Kidney (tissue), 14 donors: ENCODE measurements around the gene CETP. TPM values are rescaled to one million over a fixed set of nuclear protein-coding genes. Genes with fewer than 3 reads are reported as not detected.

ENCODE experiments used
- DNase-seq, 5 donors: peaks; one replicate each; pipeline ENCODE4 v3.0.0-alpha.2; 2013 to 2020
- FAIRE-seq: peaks from 2 replicates; lab custom pipeline; 2012; peaks lifted over from hg19 to GRCh38; lab: Jason Lieb, UNC
- H3K27ac ChIP-seq, 2 donors: one replicate each; pipeline ENCODE4 v1.7.0; 2013; ENCODE audit warnings: low read depth in 2 of 2, low read length in 2 of 2, inconsistent platforms in 1 of 2
- H3K27me3 ChIP-seq: one replicate; pipeline ENCODE4 v1.7.1; 2013; ENCODE audit warnings: low read length, inconsistent platforms; ENCODE audit not compliant: control insufficient read depth, insufficient read depth
- H3K36me3 ChIP-seq, 3 donors: one replicate each; pipeline versions ENCODE4 v1.7.0 to v1.7.1; 2013; ENCODE audit warnings: low read length in 3 of 3, control low read depth in 1 of 3, inconsistent platforms in 1 of 3; ENCODE audit not compliant: insufficient read depth in 3 of 3, control insufficient read depth in 2 of 3
- H3K4me1 ChIP-seq, 3 donors: one replicate each; pipeline versions ENCODE4 v1.7.0 to v1.7.1; 2013; ENCODE audit warnings: low read length in 3 of 3, inconsistent platforms in 1 of 3, low read depth in 1 of 3; ENCODE audit not compliant: control insufficient read depth in 2 of 3, insufficient read depth in 2 of 3
- H3K4me3 ChIP-seq, 3 donors: one replicate each; pipeline versions ENCODE4 v1.7.0 to v1.8.1; 2013; ENCODE audit warnings: low read length in 3 of 3, control low read depth in 1 of 3, inconsistent platforms in 1 of 3
- H3K9ac ChIP-seq, 3 donors: one replicate each; pipeline versions ENCODE4 v1.7.0 to v1.7.1; 2013; ENCODE audit warnings: low read length in 3 of 3, control low read depth in 1 of 3, inconsistent platforms in 1 of 3
- H3K9me3 ChIP-seq, 3 donors: one replicate each; pipeline versions ENCODE4 v1.7.0 to v1.7.1; 2013; ENCODE audit warnings: low read length in 3 of 3, control low read depth in 1 of 3, inconsistent platforms in 1 of 3; ENCODE audit not compliant: control insufficient read depth in 2 of 3, insufficient read depth in 1 of 3
- intact Hi-C: fragments of 100-400 bp; cut with DNase I; formaldehyde crosslinking; loops from one replicate; pipeline ENCODE4 v1.11.1; 2022
- polyA plus RNA-seq: library from polyadenylated mRNA; stranded (reverse); fragments of 350-450 nt; fragmentation: Illumina TruSeq; extraction: RNeasy Lipid Tissue Mini Kit (QIAGEN cat#74804); gene quantifications from one replicate; pipeline ENCODE4 v1.2.3, GENCODE V29; 2014; ENCODE audit warnings: low read depth, low replicate concordance; ENCODE audit not compliant: insufficient read depth
- total RNA-seq: library from RNA; stranded (reverse); fragmentation: NEBNext Ultra II Directional; extraction: Animal tissue kit (Norgen Biotek cat#: 25700); gene quantifications from one replicate; pipeline ENCODE4 v1.2.1, GENCODE V29; 2021
- TF ChIP-seq, protein P1 (sequence below): IDR thresholded peaks from 3 replicates; pipeline ENCODE4 v1.5.1; 2012; ENCODE audit warnings: mild to moderate bottlenecking, moderate library complexity, borderline replicate concordance; ENCODE audit not compliant: insufficient read depth; ENCODE audit errors: extremely low read depth
- donor health status: control.
- donor health status: control.
- donor health status: control.
- donor health status: control.
- donor health status: control.
- donor health status: DM: yes; HTN: yes; CAD: no.
- donor health status: Normal renal cell carcinoma (clear cell type).

The CETP gene
- total and polyA plus RNA-seq, 2 donors from 2014 or later: 1.3 to 2.1 TPM

DNA sequence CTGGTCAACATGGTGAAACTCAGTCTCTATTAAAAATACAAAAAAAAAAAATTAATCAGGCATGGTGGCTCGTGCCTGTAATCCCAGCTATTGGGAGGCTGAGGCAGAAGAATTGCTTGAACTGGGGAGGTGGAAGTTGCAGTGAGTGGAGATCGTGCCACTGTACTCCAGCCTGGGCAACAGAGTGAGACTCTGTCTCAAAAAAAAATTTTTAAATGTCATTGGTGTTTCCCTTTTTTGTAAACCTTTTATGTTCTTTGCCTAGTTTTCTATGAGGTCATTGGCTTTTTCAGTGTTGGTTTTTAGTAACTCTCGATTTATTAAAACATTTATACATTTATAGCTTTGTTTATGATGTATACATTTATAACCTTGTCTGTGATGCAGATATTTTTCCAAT is 45.8 kb downstream of the CETP start:
- DNase-seq (no peak), FAIRE-seq (no peak)
- no peak overlapping the region for H3K27ac ChIP-seq
- intact Hi-C loops: no loop called here
- no peak overlapping the region for H3K9ac ChIP-seq
- TF ChIP-seq, protein P1, sequence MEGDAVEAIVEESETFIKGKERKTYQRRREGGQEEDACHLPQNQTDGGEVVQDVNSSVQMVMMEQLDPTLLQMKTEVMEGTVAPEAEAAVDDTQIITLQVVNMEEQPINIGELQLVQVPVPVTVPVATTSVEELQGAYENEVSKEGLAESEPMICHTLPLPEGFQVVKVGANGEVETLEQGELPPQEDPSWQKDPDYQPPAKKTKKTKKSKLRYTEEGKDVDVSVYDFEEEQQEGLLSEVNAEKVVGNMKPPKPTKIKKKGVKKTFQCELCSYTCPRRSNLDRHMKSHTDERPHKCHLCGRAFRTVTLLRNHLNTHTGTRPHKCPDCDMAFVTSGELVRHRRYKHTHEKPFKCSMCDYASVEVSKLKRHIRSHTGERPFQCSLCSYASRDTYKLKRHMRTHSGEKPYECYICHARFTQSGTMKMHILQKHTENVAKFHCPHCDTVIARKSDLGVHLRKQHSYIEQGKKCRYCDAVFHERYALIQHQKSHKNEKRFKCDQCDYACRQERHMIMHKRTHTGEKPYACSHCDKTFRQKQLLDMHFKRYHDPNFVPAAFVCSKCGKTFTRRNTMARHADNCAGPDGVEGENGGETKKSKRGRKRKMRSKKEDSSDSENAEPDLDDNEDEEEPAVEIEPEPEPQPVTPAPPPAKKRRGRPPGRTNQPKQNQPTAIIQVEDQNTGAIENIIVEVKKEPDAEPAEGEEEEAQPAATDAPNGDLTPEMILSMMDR: no peak
- H3K4me1 ChIP-seq: no peaks in the 10 kb centered on the region
- no peaks in the 10 kb centered on the region for H3K36me3 ChIP-seq
- no peaks in the 10 kb centered on the region for H3K27me3 ChIP-seq
- H3K9me3 ChIP-seq: no peaks in the 10 kb centered on the region
- H3K4me3 ChIP-seq: no peak overlapping the region

DNA sequence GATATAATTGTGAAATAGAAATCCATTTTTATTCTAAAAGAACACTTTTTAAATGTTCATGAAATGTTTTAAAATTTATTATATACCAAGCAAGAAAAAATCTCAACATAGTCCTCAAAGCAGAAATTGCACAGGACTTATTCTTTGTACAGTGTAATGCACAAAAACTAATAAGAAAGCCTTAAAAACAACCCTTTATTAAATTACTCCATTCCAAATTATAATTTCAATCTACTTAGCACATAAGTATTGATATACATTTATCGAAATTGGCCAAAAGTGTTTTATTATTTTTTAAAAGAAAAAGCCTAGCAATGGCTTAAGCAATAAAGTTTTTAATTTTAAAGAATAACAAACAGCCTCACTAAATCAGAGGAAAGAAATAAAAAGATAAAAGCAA is 46.7 kb downstream of the CETP start:
- Histone ChIP-seq H3K36me3 (no peaks in the 10 kb centered on the region), H3K4me1 (no peaks in the 10 kb centered on the region), H3K9ac (no peak overlapping the region), H3K9me3 (no peaks in the 10 kb centered on the region), H3K27ac (no peak overlapping the region), H3K4me3 (no peak overlapping the region), H3K27me3 (no peaks in the 10 kb centered on the region)
- FAIRE-seq (no peak), DNase-seq (no peak)
- TF ChIP-seq, protein P1: no peak
- intact Hi-C loops: no loop called here

DNA sequence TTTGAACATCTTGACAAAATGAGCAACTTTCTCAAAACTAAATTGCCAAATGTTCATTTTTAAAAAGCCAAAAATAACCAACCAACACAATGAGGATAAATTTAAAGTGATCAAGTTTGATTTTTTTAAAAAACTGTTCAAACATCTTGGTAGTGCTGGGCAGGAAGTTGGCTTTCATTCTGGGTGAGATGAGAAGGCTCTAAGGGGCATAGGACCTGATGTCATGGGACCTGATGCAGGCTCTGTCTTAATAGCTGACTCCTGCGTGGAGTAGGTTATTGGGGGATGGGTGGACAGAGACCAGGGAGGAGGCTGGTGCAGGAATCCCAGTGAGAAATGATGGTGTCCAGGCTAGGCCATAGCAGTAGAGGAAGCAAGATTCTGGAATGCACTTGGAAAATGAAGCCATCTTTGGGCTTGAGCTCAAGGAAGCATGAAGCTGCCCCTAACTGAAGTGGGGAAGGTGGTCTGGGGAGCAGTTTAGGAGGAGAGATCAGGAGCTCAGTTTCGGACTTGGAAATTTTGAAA is 48.0 kb downstream of the CETP start:
- Histone ChIP-seq H3K27ac (no peak overlapping the region), H3K9me3 (no peaks in the 10 kb centered on the region), H3K27me3 (no peaks in the 10 kb centered on the region), H3K4me3 (no peak overlapping the region), H3K36me3 (no peaks in the 10 kb centered on the region), H3K4me1 (no peaks in the 10 kb centered on the region), H3K9ac (no peak overlapping the region)
- intact Hi-C loops: no loop called here
- TF ChIP-seq, protein P1: no peak
- no peak for DNase-seq
- FAIRE-seq: no peak

DNA sequence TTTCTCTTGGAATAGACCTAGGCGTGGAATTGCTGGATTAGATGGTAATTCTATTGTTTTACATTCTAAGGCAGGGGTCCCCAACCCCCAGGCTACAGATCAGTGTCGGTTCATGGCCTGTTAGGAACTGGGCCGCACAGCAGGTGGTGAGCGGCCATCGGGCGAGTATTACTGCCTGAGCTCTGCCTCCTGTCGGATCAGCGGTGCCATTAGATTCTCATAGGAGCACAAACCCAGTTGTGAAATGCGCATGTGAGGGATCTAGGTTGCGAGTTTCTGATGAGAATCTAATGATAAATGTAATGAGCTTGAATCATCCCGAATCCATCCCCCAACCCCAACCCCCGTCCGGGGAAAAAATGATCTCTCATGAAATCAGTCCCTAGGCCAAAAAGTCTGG is 50.6 kb downstream of the CETP start:
- no peak overlapping the region for H3K4me3 ChIP-seq
- no peaks in the 10 kb centered on the region for H3K4me1 ChIP-seq
- intact Hi-C loops: no loop called here
- H3K27me3 ChIP-seq: no peaks in the 10 kb centered on the region
- no peak for DNase-seq
- FAIRE-seq: no peak
- TF ChIP-seq, protein P1: no peak
- H3K36me3 ChIP-seq: no peaks in the 10 kb centered on the region
- H3K9ac ChIP-seq: no peak overlapping the region
- H3K9me3 ChIP-seq: no peaks in the 10 kb centered on the region
- no peak overlapping the region for H3K27ac ChIP-seq
